Uterus (tissue), 2 donors: ENCODE measurements around the gene P2RY8.

Experiments
- CTCF ChIP-seq, 4 experiments: fragments of 200-600 bp in 2 of 4; fragments of 450-650 bp in 2 of 4; sonication (generic) in 2 of 4; IDR thresholded peaks; one replicate each; pipeline ENCODE4 v1.5.1; 2016 to 2019; ENCODE audit warnings: antibody characterized with exemption in 4 of 4, mild to moderate bottlenecking in 2 of 4, moderate library complexity in 1 of 4
- POLR2A ChIP-seq, 2 donors: fragments of 450-650 bp; IDR thresholded peaks; one replicate each; pipeline ENCODE4 v1.6.1; 2016; ENCODE audit warnings: antibody characterized with exemption in 2 of 2, mild to moderate bottlenecking in 1 of 2, moderate library complexity in 1 of 2

- TF ChIP-seq CTCF (IDR thresholded peaks at IDR 0.05) = no peak
- no peak for TF ChIP-seq POLR2A (IDR thresholded peaks at IDR 0.05)
Observed at GRCh38 chrX:1464041-1464970, 72.7 kb downstream of the P2RY8 start.
